ENCODE results near the gene HDAC4. TPM values are rescaled to one million over a fixed set of nuclear protein-coding genes. Genes with fewer than 3 reads are reported as not detected.

The HDAC4 gene
- polyA plus RNA-seq, 1 donor (not counting 4 experiments of a cell fraction or from before 2014, with no cell fraction given) = 2.9 TPM

DNA sequence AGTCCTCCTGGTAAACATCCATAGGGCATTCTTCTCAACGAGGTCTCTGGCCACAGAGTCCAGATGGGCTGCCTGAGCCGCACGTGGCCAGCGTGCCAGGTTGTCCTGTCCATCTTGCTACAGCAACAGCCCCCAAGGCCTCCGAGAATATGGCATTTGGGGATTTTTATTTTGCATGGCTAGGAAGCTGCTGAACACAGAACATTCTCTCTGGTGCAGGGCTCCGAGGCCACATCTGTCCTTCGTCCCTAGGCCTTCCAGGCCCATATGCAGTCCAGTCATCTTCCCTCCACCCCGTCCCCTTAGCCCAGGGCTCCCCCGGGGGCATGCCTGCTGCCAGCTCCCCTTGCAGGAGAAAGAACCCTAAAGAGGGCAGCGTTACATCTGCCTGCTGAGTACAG lies 2.3 kb downstream of the HDAC4 start:
- no peaks in the 10 kb centered on the region for H3K9me3 ChIP-seq (ENCODE audit: control insufficient read depth, low read depth, low read length)
- DNase-seq (ENCODE audit: low read depth, low spot score) (no peak), FAIRE-seq (no peak)
- H3K4me1 ChIP-seq (ENCODE audit: control insufficient read depth, extremely low read depth, insufficient read depth, low read length) = peaks cover 11% of the 10 kb centered on the region
- no peaks in the 10 kb centered on the region for H4K20me1 ChIP-seq (ENCODE audit: control insufficient read depth, extremely low read depth, insufficient read depth, low read length)
- no peak overlapping the region for H3K4me3 ChIP-seq (ENCODE audit: control insufficient read depth in 2 of 3, extremely low read depth in 1 of 3, insufficient read depth in 2 of 3, low read depth in 1 of 3, low read length in 3 of 3)
- TF ChIP-seq, protein P1, sequence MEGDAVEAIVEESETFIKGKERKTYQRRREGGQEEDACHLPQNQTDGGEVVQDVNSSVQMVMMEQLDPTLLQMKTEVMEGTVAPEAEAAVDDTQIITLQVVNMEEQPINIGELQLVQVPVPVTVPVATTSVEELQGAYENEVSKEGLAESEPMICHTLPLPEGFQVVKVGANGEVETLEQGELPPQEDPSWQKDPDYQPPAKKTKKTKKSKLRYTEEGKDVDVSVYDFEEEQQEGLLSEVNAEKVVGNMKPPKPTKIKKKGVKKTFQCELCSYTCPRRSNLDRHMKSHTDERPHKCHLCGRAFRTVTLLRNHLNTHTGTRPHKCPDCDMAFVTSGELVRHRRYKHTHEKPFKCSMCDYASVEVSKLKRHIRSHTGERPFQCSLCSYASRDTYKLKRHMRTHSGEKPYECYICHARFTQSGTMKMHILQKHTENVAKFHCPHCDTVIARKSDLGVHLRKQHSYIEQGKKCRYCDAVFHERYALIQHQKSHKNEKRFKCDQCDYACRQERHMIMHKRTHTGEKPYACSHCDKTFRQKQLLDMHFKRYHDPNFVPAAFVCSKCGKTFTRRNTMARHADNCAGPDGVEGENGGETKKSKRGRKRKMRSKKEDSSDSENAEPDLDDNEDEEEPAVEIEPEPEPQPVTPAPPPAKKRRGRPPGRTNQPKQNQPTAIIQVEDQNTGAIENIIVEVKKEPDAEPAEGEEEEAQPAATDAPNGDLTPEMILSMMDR (optimal IDR thresholded peaks at IDR 0.05 in 1 of 3, IDR thresholded peaks at IDR 0.05 in 1 of 3, conservative IDR thresholded peaks at IDR 0.05 in 1 of 3; ENCODE audit: extremely low read depth in 1 of 3, insufficient read depth in 2 of 3, low read length in 3 of 3) = no peak
- TF ChIP-seq EZH2 (IDR thresholded peaks at IDR 0.05; ENCODE audit: low read length) = no peak
- dilution Hi-C loops (cut with MboI; ENCODE audit: extremely low pct_ligation_motif_present, low sequenced_read_pairs) = no loop called here
- H3K27ac ChIP-seq (ENCODE audit: control insufficient read depth, insufficient read depth, low read length) = no peak overlapping the region
- H3K9me1 ChIP-seq (ENCODE audit: control insufficient read depth, extremely low read depth, insufficient read depth, low read length) = no peaks in the 10 kb centered on the region
- H2AFZ ChIP-seq (ENCODE audit: control insufficient read depth, low read length) = no peak overlapping the region
- no peaks in the 10 kb centered on the region for H3K36me3 ChIP-seq (ENCODE audit: control insufficient read depth in 2 of 2, extremely low read depth in 1 of 2, insufficient read depth in 2 of 2, low read length in 2 of 2)
- H3K79me2 ChIP-seq (ENCODE audit: control insufficient read depth, insufficient read depth, low read length) = peaks cover 16% of the 10 kb centered on the region
- H3K9ac ChIP-seq (ENCODE audit: control insufficient read depth, extremely low read depth, insufficient read depth, low read length) = no peak overlapping the region
- no peaks in the 10 kb centered on the region for H3K27me3 ChIP-seq (ENCODE audit: control insufficient read depth, extremely low read depth, insufficient read depth, low read length)
- no peak overlapping the region for H3K4me2 ChIP-seq (ENCODE audit: control insufficient read depth, extremely low read depth, insufficient read depth, low read depth, low read length)

DNA sequence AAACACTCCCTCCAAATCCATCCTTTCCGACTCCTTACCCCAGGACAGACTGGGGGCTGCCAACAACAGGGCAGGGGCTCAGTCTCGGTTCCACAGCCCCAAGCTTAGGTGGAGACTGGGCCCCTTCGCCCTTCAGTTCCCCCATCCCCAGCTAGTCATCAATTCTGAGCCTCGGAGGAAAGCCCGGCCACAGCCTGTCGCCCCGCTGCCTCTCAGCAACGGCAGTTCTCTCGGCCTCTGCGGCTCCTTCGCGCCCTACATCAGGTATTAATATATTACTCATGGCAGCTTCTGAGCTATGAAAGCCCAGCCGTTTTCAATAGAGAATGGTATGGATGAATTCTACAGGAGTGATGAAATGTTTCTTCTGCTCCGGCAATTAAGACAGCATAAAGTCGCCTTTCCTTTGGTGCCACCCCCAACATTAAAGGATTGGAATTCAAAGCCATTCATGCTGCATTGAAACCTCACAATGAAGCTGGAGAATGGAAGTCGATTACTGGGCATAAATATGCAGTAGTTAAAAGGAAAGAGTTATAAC lies 2.8 kb downstream of the HDAC4 start:
- no peaks in the 10 kb centered on the region for H3K27me3 ChIP-seq (ENCODE audit: control insufficient read depth, extremely low read depth, insufficient read depth, low read length)
- H3K9ac ChIP-seq (ENCODE audit: control insufficient read depth, extremely low read depth, insufficient read depth, low read length) = no peak overlapping the region
- H3K4me2 ChIP-seq (ENCODE audit: control insufficient read depth, extremely low read depth, insufficient read depth, low read depth, low read length) = no peak overlapping the region
- dilution Hi-C loops (cut with MboI; ENCODE audit: extremely low pct_ligation_motif_present, low sequenced_read_pairs) = no loop called here
- no peaks in the 10 kb centered on the region for H3K9me3 ChIP-seq (ENCODE audit: control insufficient read depth, low read depth, low read length)
- H3K9me1 ChIP-seq (ENCODE audit: control insufficient read depth, extremely low read depth, insufficient read depth, low read length) = no peaks in the 10 kb centered on the region
- no peaks in the 10 kb centered on the region for H4K20me1 ChIP-seq (ENCODE audit: control insufficient read depth, extremely low read depth, insufficient read depth, low read length)
- DNase-seq (ENCODE audit: low read depth, low spot score) (no peak), FAIRE-seq (no peak)
- peaks cover 11% of the 10 kb centered on the region for H3K4me1 ChIP-seq (ENCODE audit: control insufficient read depth, extremely low read depth, insufficient read depth, low read length)
- no peak overlapping the region for H3K4me3 ChIP-seq (ENCODE audit: control insufficient read depth in 2 of 3, extremely low read depth in 1 of 3, insufficient read depth in 2 of 3, low read depth in 1 of 3, low read length in 3 of 3)
- peaks cover 21% of the 10 kb centered on the region for H3K79me2 ChIP-seq (ENCODE audit: control insufficient read depth, insufficient read depth, low read length)
- no peaks in the 10 kb centered on the region for H3K36me3 ChIP-seq (ENCODE audit: control insufficient read depth in 2 of 2, extremely low read depth in 1 of 2, insufficient read depth in 2 of 2, low read length in 2 of 2)
- no peak for TF ChIP-seq EZH2 (IDR thresholded peaks at IDR 0.05; ENCODE audit: low read length)
- TF ChIP-seq, protein P1 (optimal IDR thresholded peaks at IDR 0.05 in 1 of 3, IDR thresholded peaks at IDR 0.05 in 1 of 3, conservative IDR thresholded peaks at IDR 0.05 in 1 of 3; ENCODE audit: extremely low read depth in 1 of 3, insufficient read depth in 2 of 3, low read length in 3 of 3) = no peak
- H3K27ac ChIP-seq (ENCODE audit: control insufficient read depth, insufficient read depth, low read length) = no peak overlapping the region
- H2AFZ ChIP-seq (ENCODE audit: control insufficient read depth, low read length) = no peak overlapping the region
